ENCODE results near the gene ZFAND3.

ZFAND3 gene

DNA sequence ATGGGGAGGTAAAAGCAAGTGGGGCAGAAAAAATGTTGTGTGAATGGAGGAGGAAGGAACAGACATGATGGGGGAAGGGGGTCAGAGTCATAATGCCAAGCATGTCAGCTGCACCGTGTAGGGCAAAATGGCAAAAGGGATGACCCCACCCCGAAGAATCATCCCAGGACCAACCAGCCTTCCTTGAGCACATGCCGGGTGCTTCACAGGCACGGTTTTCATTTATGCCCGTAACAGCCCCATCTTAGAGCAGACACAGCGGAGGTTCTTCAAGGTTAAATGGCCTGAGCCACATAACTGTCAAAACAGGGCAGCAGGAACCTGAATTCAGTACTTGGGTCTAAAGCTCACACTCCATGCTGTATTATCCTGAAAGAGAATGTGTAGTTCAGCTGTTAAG is 322.2 kb downstream of the ZFAND3 start:
- no peak for DNase-seq

GRCh38 chr6:38142178-38142902 is 322.8 kb downstream of the ZFAND3 start:
- no peak for DNase-seq

DNA sequence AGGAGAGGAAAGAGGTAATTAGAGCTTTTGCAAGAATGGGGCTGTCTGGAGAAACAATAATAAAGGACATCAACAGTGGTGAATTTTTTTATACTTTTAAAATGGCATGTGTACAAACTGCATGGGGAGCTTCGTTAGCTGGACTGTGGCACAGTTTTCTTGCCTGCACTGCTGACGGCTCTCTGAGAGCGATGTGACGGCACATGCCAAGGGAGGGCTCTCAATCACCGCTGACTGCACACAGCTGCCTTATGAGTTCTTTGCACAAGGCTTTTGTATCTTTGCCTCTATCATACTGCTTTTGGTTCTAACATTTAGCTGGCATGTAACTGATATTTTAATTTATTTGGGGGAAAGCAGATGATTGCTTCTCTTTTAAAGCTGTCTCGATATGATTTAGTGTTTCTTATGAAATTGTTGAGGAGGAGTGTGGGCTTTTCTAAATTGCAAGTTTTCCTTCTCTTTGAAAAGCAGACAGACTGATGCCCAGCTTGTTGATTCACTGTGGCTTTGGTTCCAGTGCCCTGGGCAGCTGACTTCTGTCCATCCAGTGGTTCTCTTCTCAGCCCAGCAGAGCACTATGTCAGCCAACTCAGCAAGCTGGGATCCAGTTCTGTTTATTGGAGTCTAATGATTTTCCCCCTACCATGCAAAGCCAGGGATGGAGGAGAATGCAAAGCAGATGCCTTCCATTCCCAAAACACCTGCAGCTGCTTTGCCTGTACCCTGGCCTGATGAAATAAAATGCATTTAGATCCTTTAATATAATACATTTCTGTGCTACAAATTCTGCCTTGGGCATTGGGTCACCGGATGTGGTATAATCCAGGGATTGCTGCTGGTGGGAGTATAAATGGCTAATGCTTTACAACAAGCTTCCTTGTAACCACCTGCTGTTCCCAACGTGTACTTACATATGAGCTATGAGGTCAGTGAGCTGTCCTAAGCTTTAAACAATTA is 323.9 kb downstream of the ZFAND3 start:
- no peak for DNase-seq

DNA sequence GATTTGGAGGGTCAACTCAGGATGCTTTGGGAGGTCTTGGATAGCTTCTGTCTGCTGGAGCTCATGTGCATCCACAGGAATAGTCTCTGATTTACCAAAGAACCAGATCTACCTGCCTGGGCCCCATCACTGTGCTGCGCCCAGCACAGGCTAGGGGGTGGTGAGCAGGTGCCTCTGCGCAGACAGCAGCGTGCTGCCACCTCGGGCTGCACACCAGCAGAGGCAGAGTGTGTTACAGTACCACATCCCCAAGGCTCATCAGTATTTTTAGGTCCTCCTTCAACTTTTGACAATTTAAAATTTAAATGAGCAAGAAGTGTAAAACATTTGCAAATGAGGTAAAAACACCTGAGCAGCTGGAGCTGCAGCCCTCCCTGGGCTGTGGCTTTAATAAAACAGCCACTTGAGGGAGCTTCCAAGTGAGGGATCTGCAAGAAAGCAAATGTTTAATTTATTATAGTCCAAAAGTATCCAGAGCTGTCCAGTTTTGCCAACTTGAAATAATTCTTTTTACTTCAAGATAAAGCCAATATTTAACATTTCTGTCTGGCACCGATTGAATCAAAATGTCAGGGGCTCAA is 324.9 kb downstream of the ZFAND3 start:
- DNase-seq, result no peak

- DNase-seq, result no peak
Observed at GRCh38 chr6:38146021-38146733, 326.6 kb downstream of the ZFAND3 start.

DNA sequence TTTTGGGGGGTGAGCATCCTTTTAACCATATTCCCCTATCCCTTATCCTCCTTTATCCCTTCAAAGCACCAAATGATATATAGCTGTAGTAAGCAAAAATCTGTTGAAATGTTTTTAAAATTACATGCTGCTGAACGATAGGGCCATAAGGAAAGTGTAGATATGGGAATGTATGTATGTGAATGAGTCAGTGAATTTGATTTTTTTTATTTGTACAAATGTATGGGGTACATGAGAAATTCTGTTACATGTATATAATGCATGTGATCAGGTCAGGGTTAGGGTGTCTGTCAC is 327.2 kb downstream of the ZFAND3 start:
- DNase-seq, result no peak

DNA sequence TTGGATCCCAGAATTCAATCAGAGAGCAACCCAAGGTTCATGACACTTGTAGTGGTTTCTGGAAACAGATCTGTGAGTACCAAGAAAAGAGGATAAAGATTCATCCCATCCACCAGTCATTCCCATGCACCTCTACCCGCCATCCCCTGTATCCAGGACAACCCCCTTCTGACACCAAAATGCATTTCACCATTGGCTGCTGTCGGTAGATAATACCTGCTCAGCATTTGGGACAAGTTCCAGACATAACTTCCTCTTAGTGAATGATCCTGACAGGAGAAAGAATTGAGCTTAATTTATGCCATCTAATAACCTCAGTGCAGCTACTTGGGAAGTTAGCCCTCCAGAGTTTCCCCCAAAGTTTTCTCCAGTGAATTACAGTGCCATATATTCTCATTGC is 329.1 kb downstream of the ZFAND3 start:
- no peak for DNase-seq

DNA sequence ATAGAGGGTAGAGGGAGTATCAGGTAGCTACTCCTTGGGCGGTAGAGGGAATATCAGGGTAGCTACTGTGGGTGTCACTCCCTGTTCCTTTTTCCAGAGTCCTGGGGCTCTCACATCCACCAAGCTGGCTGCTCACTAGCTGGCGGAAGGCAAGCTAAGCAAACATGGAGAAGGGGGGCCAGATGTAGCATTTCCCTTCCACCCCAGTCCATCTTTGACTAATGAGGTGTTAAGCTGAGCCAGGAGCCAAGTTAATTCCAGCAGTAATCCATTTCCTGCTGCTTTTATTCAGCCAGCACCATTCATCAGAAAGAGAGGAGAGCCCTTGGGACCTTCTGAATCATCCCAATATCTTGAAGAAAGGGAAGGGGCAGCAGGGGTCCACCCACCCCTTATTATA is 330.0 kb downstream of the ZFAND3 start:
- DNase-seq, result no peak

GRCh38 chr6:38150021-38150420 is 330.5 kb downstream of the ZFAND3 start:
- no peak for DNase-seq

DNA sequence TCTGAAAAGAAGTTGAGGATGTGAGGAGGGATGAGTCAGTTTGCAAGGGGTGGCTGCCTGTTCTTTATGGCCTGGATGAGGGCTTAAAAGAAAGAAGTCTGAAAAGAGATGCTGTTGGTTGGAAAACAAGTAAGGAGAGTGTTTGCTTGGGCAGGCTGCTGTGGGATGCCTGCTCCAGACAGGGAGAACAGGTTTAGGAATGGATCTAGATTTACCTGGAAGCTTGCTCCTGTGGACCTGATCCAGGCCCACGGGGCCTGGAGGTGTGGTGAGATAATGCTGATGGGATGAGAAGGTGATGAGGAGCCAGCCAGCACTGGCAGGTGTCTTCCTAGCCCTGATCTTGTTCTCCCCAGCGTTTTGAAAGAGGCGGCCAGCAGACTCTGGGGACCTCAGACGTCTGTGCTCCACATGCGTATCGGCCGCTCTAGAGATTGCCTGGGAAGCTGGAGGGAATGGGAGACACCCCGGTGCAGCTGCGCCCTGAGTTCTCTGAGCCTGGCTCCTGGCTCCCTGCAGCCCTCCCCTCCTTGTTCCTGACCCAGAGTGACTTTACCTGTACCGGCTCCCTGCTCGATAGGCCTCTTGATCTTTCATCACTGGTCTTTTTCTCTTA is 331.3 kb downstream of the ZFAND3 start:
- DNase-seq, result no peak

DNA sequence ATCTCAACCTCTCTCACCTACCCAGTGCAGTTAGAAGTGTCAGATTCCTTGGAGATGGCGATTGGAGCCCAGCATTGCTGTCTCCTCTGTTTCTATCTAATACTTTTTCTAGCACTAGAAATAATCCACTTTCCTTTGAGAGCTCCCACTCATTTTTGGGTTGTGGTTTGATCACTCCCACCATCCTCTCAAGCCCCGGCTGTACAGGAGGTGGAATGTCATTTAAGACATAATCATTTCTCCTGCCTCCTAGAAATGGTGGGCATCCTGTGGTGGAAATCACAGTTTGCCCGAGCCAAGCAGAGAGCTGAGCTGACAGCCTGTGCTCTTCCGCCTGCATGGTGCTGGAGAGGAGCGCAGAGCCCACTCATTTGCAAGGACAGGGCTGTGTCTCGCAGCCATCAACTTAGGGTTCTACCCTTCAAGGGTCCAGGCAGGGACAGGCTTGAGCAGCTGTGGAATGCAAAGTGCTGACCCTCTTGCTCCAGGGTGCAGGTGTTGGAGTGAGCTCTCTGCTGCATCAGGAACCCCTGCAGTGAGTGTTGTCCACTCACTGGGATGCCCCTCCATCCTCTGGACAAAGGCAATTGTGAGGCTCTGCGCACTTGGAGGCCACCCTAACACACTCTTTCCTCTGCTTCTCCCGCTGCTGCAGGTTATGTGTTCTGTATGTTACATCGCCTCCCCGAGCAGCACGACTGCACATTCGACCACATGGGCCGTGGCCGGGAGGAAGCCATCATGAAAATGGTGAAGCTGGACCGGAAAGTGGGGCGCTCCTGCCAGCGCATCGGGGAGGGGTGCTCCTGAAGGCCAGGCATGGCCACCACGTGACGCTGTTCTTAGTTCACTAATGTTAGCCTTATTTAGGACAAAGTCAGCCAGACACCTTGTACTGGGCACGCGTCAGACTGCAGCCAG is 332.3 kb downstream of the ZFAND3 start:
- no peak for DNase-seq

- no peak for DNase-seq
Observed at GRCh38 chr6:38152620-38153019, 333.1 kb downstream of the ZFAND3 start.

DNA sequence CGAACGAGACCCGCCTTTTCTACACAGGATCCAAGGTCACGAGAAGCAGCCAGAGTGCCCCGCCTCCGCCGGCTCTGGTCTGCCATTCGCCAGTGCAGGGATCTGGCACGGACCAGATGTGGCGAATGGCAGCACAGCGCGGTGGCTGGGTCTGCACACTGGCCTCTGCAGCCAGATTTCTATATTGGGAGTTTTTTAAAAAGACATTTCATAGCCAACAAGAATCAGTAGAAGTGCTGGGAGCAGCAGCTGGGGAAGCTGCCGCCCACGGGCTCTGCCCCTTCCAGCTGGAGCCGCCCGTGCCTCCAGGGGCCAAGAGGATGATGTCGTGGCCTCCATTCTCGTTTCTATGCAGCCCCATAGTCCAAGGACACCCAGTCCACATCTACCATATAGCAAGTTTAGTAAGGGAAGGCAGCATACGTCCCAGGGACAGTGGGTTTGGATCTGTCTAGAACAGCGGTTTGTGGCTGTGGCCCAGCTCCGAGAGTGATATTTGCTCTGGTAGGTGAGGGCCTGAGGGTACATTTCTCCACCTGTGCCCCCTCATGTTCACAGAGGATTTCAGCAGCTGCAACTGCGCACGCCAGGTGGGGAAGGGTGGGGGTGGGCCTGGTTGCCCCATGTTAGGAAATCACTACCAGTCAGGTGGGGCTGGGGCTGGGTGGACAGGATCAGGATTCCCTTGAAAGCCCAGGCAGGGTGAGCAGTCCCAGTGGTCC is 333.7 kb downstream of the ZFAND3 start:
- DNase-seq, result no peak

DNA sequence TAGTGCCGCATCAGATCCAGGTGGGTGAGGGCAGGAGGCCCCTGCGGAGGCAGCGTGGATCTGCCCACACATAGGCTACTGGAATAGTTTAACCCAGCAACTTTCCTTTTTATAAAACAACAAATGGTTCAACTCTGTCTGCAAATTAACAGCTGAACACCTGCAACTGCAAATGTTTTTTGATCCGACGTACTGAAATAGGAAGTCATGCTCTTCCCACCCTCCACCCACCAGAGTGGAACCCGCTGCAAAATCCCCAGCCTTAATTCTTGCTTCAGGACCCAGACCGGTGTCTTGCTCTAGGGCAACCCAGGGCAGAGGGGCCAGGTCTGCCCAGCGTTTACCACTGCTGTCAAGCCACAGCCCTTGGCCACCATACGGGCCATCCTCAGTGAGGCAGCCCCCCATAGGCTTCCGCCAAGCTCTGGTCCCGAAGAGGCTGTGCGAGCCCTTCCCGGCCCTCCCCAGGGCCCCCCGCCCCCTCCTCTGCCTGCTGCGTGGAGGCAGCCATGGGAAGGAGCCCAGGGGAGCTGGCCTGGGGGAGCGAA is 334.3 kb downstream of the ZFAND3 start:
- no peak for DNase-seq

DNA sequence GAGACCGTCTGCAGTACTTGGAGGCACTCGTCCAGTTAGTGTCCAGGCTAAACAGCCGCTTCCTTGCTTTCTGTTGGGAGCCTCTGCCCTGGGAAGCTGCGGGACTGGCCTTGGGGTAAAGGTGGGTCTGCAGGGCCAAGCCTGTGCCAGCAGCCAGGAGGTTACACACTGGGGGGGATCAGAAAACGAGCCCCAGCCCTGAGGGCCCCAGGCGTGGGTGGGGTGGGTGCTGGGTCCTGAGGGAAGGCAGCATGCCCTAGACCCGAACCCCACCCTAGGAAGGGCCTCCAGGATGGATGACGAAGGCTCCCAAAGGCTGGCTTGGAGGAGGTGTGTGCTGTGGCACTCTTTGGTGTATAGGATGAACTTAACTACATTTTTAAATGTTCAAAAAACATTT is 335.2 kb downstream of the ZFAND3 start:
- DNase-seq, result no peak

- no peak for DNase-seq
Observed at GRCh38 chr6:38155144-38155543, 335.6 kb downstream of the ZFAND3 start.

DNA sequence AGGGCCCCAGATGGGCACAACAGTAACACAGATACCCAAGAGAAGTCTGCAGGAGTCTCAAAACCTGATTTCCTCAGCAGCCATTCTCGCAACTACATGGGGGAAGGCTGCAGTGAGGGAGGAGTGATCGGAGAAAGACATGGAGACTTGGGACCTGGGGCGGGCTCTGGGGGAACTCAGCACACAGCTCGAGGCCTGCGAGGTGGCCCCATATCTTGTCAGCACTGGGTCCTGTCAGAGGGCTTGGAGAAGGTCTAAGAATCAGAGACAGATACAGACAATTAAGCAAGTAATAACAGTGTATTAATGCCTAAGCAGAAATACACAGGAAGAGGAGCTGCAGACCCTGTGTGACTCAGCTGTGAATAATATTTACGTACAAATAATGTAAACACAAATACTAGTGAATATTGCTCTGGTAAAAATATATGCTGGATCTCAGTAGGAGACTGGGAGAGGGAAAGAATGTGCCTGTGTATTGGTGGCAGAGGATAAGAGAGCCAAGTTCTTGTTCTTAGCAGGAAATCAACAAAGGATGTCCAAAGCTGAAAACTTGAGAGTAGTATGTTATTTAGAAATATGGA is 336.2 kb downstream of the ZFAND3 start:
- DNase-seq, result no peak

DNA sequence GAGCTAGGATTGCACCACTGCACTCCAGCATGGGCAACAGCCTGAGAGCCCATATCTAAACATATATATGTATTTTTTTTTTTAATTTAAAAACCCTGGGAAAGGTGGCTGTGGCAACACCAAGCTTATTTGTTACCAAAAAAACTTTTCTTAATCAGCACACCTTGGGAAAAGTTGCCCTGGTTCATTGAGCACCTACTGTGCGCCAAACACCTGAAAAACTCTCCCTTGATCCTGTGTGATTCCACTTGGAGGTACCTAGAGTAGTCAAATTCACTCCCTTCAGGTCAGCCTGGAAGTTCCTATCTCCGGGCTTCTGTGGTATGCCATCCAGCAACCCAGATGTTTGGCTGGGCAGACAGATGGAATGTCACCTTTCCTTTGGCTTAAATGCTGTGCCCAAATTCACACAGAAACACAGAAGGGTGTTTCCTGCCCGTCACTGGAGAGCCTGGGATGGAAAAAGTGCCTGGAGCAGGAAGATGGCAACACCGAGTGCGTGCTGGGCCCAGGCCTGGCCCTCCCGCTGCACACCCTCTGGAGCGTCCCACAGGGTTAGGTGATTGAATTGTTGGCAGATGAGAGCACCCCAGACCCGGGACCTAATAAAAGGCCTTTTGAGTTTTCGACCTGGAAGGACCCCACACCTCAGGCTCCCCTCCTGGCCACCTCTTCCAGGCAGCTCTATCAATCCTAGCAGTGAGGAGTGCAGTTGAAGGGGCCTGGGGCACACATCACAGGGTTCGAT is 337.5 kb downstream of the ZFAND3 start:
- DNase-seq, result no peak

DNA sequence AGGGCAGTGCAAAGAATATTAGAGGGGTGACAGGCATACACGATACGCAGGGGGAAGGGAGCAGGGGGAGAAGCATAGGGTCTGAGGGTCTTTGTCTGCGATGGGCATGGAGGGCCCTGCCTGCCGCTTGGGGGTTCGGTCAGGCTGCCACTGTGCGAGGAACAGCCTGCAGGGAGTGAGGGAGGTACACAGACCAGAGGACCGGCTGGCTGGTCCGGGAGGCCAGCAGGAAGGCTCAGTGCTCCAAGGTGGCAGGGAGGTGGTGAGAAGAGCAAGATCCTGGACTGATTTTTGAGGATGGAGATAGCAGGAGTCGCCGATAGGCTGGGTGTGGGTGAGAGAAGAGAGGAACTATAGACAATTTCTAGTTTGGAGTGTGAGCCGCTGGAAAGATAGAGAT is 338.4 kb downstream of the ZFAND3 start:
- DNase-seq, result no peak

Data from activated naive CD4-positive, alpha-beta T cell (primary cell).